NCI-H2107 (cell line): Measurements from ENCODE around the gene TTYH1.
"Not testable (repeated sequence)": the region's sequence is repeated elsewhere in the genome, so short reads cannot be mapped to it uniquely, and the experiment has no call there.

Experiments used
- DNase-seq: peaks from one replicate; lab custom pipeline; 2025; lab: John Stamatoyannopoulos, UW

TTYH1 gene

DNA sequence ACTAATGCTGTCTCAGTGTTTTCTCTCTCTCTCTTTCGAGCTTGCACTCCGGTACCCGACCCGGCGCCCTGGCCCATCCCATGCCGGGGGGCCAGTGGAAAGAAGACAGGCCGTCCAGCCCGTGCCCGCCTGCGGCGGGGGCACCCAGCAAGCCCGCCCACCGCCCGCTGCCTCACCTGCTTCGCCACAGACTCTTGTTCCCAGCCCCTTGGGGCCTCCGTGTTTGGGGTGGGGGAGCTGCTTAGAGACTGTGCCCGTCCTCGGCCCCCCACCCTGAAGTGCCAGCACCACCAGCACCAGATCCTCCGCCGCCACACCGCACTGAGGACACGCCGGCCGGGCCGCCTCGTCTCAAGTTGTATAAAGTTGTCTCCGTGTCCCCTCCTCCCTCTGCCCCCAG is 45.9 kb downstream of the TTYH1 start:
- DNase-seq: no peak

DNA sequence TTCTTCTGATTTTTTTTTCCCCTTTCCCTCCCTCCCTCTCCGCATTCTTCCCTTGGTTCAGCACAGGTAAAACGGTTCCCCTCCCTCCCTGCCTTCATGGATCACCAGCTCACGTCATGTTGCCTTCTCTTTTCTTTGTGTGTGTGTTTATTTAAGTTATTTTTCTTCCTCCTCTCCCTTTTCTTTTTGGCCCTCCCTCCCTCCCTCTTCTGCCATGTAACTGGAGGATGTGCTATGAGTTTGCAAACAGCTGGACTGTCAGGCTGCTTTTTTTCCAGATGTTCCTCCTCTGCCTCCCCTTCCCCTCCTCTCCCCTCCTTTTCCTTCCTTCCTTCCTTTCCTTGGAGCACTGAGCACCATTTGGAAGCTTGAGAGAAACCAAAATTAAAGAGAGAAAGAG is 46.3 kb downstream of the TTYH1 start:
- no peak for DNase-seq

DNA sequence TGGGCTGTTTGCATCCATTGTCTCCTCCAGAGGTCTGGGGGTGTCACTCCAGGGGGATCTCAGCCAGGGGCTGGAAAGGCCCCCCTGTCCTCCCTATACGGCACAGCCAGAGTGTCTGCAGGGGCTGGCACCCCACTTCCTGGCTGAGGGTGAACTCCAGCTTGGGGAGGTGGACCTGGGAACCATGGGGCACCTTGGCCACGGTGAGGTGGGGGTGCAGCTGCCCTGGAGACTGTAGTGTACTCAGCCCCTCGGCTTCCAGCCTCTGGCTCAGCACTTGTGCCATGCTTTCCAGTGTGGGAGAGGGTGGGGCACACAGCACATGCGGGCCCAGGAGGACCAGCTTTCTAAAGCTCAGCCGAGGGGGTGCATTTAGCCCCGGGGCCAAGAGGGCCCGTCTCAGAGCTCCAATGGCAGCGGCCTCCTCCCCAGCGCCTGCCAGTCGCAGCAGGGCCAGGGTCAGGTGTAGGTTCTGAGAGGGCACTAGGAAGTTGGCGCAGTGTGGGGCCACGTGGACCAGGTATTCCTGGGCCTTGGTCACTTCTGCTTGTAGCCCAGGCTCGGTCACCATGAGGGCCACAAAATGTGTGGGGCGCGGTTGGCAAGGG is 46.9 kb downstream of the TTYH1 start:
- no peak for DNase-seq

DNA sequence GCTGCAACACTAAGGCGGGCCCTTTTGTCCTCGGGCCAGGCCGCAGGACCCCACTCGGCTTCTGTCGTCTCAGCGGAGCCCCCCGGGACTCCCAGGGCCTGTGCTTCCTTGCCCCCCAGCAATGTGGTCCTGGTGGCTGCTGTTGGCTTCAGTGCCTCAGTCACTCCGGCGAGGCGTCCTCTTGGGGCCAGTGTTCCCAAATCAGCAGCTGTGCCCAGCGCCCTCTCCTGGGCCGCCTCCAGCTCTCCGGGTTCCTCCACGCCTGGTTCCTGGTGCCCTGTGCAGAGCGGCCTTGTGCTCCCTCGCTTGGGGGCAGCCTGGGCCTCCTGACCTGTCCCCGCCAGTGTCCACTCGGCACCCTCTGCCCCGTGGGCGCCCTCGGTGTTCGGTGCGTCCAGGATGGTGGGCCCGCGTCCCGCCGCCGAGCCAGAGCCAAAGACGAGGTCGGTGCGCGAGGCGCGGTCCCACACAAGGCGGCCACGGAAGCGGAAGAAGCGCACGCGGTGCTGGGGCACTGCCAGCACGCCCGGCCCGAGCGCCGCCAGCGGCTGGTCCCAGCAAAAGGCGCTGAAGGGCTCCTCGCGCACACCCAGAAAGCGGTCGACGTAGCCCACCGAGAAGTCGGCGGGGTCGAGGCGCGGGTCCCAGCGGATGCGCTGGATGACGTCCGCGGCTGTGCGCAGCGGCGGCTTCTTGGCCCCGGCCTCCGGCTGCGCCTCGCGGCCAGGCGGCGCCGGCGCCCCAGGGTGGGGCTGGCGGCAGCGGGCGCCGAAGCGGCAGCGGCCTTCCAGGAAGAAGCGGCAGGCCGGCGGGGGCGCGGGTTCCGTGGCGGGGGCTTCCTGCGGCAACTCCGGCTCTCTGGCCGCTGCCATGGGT is 47.6 kb downstream of the TTYH1 start:
- no peak for DNase-seq

DNA sequence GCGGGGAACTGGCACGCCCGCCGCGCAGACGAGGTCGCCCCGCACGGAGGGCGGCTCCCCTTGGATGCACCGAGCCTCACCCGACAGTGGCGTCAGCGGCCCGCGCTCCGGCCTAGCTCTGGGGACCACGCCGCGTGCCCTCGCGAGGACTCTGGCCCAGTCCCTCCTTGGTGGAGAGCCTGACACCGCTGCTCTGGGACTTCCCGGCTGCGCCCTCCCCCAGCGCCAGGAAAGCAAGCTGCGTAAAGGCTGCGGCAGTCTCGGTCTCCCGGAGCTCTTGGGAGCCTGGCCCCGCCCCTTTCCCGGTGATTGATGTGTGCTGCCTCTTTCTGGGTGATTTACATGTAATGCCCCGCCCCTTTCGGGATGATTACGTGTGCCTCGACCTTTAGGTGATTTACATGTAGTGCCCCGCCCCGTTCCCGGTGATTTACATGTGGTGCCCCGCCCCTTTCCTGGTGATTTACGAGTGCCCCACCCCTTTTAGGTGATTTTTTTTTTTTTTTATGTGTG is 48.3 kb downstream of the TTYH1 start, which contains the start of gene LENG9:
Gene LENG9, minus strand, starts transcription at position 248 of the 513 bp plus-strand sequence. CDS start 252 bp downstream, outside the sequence.
- peak; percentile 56 for DNase-seq

DNA sequence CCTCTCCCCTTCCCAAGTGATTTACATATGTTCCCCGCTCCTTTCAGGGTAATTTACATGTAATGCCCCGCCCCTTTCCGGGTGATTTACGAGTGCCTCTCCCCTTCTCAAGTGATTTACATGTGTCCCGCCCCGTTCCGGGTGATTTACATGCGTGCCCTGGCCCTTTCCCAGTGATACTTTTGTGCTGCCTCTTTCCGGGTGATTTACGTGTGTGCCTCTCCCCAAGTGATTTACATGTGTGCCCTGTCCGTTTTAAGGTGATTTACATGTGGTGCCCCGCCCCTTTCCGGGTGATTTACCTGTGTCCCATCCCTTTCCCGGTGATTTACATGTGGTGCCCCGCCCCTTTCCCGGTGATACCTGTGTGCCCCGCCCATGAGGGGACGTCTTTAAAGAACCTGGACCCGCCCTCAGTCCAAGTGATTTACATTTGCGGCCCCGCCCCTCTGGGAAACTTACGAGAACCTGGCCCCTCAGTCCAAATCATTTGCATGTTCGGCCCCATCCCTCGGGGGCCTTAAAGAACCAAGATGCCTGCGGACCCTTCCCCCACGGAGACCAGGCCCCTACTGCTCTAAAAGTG is 48.9 kb downstream of the TTYH1 start:
- peak; percentile 35 for DNase-seq

DNA sequence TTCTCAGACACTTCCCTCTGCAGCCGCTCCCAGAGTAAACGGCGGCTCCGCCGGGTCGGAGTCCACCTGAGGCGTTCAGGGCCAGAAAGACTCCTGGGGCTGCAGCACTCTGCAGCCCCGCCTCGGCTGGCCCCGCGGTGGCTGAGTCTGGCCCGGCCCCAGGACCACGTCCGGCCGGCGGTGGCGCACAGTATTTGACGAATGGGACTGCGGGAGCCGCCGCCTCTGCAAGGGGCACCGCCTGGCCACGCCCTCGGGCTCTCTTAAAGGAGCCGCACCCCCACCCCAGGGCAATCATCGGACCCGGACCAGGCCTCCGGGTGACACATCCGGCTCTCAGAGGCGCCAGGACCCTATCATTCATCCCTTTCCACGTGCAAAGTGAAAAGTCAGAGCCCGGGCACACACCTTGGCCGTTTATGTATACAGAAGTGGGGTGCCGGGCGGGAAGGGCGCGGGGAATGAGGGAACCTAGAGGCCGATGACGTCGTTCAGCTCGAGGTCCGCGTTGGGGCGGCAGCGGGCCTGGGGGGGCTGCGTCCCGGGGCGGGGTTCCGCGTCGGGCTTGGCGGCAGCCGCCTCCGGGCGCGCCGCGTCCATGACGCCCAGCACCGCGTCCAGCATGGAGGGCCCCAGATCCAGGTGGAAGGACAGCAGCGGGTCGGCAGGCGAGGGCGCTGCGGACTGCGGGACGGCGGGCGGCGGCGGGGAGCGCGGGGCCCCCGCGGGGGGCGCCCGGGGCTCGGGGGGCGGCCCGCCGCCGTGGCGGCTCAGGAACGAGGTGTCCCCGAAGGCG is 49.6 kb downstream of the TTYH1 start:
- no peak for DNase-seq

DNA sequence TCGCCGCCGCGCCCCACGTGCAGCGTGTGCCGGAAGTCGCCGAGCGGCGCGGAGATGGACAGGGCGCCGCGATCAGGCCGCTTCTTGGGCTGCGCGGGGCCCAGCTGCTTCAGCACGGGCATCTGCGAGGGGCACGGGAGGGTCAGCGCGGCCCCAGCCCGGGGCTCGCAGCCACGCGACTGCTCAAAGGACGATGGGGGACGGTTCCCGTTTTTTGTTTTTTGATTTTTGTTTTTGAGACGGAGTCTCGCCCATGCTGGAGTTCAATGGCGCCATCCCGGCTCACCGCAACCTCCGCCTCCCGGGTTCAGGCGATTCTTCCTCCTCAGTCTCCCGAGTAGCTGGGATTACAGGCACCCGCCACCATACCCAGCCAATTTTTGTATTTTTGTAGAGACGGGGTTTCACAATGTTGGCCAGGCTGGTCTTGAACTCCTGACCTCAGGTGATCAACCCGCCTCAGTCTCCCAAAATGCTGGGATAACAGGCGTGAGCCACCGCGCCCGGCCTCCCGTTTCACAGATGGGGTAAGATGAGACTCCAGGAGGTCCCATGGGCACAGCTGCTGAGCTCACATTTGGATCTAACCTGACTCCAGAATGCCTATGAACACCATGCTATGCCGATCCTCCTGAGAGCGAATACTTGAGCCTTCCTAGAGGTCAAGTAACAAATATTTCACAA is 50.3 kb downstream of the TTYH1 start:
- no peak for DNase-seq

DNA sequence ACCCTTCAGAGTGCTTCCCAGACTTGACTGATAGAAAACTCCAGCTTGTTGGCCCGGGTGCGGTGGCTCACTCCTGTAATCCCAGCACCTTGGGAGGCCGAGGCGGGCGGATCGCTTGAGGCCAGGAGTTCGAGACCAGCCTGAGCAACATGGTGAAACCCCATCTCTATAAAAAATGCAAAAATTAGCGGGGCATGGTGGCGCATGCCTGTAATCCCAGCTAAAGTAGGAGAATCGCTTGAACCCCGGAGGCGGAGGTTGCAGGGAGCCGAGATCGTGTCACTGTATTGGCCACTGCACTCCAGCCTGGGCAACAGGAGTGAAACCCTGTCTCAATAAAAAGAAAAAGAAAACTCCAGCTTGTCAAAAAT is 50.8 kb downstream of the TTYH1 start:
- not testable (repeated sequence) for DNase-seq

DNA sequence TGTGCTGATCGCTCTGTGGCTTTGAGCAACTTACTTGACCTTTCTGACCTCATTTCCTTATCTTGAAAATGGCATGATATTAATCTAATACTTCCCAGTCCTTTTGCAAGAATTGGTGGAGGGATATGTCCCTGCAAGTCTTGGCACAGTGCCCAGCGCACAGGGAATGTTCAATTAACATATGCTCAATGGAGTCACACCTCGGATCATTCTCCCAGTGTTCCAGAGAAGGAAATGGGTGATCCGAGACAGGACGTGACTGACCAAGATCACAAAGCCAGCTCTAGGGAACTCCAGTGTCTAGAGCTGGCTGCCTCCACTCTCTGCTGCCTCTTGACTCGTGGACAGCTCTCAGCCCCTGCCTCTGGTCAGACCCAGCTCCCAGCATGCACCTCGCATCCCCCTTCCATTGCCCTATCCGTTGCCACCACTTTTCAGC is 54.3 kb downstream of the TTYH1 start:
- DNase-seq: no peak

DNA sequence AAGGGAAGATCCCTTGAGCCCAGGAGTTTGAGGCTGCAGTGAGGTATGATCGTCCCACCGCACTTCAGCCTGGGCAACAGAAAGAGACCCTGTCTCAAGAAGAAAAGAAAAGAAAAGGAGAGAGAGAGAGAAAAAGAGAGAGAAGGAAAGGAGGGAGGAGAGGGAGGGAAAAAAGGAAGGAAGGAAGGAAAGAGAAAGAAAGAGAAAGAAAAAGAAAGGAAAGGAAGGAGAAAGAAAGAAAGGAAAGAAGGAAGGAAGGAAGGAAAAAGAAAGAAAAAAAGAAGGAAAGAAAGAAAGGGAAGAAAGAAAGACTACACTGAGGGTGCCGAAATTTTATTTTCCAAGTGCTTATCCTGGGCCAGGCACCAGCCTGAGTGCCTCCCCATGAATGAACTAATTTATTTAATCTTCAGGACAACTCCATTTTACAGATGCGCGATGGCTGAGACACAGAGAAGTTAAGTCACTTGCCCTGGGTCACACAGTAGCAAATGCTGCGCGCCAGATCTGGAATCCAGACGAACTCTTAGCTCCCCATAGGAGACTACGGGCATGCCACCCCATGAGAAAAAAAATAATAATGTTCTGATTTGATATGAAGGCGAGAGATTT is 55.1 kb downstream of the TTYH1 start:
- no peak for DNase-seq

DNA sequence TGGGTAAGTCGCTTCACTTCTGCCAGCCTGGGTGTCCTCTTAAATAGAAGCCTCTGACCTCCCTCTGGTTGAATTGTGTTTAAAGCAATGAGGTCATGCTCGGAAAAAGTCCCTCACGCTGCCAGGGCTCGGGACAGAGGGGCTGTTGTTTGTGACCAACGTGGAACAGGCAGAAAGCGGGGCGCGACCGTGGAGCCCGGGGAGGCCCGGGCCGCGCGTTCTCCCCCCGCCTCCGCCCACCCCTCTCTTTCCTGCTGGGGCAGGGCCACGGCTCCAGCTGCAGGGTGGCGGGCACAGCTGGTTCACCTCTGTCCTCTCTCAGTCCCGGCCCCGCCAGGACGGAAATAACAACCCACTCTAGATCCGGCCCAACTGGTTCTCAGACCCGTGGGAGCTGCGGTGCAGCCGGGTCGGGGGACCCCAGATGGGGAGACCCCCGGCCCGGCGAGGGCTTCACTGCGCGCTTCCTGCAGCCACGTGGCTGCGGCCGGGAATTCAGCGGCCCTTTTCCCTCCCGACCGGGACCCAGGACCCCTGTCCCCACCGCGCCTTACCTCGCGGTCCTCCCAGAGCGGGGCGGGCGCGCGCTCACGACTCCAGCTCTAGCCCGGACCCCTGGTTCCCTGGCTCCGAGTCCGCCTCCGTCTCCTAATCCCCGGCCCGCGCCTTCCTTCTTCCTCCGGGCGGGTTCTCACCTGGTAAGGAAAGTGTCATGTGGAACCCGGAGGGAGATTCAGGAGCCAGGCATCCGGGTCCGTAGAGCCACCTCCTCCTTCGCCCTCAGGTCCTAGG is 55.9 kb downstream of the TTYH1 start:
- no peak for DNase-seq

DNA sequence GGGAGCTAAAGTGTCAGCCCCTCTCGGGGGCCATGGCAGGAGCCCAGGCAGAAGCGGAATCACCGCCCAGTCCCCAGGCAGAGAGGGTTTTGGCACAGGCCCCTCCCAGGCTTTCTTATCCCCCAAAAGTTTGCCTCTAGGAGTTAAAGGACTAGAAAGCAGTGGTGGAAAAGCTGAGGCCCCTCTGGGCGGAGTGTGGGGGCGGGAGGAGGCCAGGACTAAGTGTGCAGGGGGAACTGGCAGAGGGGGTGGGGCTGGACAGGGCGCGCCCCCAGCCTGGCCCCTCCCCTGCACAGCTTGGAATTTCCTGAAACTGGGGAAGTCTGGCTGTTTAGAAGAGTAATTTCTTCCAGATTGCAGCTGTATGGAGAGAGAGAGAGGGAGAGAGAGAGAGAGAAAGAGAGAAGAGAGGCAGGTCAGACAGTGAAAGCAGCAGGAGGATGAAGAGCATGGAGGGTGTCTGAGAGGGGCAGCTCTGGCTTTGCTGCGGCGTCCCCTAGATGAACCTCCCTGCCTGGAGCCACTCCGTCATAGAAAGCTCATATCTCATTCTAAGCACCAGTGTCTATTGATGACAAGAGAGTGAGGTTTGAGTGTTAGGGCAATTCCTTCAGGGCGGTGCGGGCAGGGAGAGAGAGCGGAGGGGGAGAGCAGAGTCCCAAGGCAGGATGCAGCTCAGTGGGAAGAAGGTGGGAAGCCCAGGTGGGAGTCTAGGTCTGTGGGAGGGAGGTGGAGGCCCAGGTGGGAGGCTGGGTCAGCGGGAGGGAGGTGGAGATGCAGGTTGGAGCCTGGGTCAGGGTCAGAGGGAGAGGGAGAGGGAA is 58.0 kb downstream of the TTYH1 start, which contains the start of gene CDC42EP5:
Gene CDC42EP5, minus strand, starts transcription at position 226 of the 821 bp plus-strand sequence. CDS start 7,749 bp downstream, outside the sequence.
- DNase-seq: no peak

DNA sequence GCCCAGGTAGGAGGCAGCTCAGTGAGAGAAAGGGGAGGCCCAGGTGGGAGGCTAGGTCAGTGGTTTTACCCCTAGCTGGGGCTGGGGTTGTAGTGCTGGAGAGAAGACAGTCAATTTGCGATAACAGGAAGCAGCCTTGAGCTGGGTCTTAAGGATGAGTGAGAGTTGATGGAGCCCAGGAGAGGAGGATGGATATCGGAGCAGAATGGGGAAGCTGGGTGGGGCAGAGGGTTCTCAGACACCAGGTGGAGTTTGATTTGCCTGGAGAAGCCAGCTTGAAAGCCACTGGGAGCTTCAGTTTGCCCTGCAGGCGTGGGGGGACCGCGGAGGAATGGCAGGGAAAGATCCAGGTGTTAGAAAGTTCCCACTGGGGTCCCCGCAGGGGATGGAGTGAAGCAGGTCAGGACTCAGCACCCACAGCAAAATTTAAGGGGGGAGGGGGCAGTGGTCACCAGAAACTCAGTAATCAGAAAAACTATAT is 58.7 kb downstream of the TTYH1 start:
- no peak for DNase-seq

DNA sequence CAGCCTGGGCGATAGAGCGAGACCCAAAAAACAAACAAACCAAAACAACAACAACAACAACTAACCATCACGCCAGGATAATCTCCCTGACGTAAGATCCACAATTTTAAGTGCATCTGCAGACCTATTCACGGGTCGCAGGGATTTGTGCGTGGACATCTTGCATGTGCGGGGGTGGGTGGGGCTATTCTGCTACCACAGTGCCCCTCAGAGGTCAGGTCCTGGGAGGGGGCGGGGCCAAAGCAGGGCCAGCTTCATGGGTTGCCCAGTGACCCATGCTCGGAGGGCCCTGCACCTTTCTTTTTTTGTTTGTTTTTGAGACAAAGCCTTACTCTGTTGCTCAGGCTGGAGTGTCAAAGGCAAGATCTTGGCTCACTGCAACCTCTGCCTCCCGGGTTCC is 60.4 kb downstream of the TTYH1 start:
- DNase-seq: no peak

DNA sequence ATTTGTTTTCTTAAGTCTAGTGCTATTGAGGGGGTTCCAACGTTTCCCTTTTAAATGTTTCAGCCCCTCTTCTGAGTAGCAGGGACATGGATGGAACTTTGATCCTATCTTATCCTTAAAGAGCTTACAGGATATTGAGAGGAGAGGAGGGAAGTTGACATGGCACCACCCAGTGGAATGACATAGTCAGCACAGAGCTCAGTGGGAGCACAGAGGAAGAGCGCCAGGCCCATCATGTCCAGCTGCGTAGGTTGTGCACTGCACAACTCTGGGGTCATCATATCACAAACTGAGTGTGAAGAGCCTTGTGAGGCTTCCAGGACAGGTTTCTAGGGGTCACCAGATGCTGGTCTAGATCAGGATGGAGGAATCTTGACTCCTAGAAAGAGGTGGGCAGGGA is 62.4 kb downstream of the TTYH1 start:
- DNase-seq: no peak

DNA sequence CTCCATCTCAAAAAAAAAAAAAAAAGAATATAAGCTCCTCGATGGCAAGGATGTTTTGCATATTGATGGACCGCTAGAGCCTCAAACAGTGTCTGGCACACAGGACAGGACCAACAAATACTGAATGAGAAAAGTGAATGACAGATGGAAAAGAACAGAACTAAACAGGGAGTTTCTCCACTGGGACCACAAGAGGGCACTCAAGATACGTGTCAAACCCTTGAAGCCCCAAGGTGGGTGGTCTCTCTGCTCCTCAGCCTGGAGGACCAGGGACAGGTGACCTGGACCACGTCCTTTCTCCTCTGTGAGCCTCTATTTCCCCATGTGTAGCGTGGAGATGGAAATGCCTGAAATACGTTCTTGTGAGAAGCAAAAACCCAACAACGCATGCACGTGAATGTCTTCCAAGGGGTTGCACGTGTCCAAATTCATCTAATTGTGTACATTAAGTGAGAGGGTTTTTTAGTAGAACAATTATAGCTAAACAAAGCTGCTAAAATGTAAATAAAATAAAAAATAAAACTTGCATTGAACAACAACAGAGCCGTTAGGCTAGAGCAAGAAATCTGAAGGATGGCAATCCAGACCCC is 63.5 kb downstream of the TTYH1 start:
- DNase-seq: peak; percentile 8

DNA sequence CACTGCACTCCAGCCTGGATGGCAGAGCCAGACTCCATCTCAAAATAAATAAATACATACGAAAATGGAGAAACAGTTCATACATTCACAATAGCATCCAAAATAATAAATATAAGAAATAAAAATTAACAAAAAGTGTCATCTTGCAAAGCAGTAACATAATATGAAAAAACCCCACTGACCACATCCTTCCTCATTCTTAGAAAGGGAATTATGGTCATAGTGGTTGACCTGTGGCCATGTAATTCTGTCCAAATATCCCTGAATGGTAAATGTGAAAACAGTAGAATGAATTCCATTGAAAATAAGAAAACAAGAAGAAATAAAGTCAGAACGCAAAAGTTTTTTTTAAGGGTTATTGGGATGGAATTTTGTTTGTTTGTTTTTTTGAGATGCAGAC is 64.8 kb downstream of the TTYH1 start:
- DNase-seq: no peak
